ENCODE results near the gene ART3.

Gene ART3

DNA sequence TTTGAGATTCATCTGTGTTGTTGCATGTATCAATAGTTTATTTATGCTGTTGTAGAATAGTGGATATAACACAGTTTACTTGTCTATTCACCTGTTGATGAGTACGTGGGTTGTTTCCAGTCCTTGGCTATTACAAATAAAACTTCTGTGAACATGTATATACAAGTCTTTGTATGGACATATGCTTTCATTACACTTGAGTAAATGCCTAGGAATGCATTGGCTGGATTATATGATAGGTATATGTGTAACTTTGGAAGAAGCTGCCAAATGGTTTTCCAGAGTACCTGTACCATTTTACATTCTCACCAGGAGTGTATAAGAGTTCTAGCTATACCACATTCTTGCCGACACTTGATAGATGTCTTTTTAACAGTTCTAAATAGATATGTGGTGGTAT is 16.5 kb downstream of the ART3 start:
- no peak overlapping the region for H3K4me3 Mint-ChIP-seq
- H3K27ac Mint-ChIP-seq = no peak overlapping the region
- peaks cover 3% of the 10 kb centered on the region for H3K27me3 Mint-ChIP-seq

DNA sequence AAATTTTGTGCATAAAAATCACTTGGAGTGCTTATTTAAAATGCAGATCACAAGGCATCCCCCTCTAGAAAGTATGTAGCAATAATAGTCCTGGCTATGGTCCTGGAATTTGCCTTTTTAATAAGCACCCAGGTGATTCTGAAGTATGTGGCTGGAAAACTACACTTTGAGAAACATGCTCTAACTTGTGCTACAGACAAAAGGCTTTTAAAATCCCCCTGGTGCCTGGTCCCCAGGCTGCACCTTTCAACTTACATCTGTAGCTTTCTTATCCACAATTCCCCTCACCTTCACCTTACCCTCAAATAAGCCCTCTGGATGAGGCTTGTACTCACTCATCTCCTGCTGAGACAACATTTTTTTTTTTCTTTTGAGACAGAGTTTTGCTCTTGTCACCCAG is 21.1 kb downstream of the ART3 start:
- Mint-ChIP-seq H3K4me1 (no peaks in the 10 kb centered on the region), H3K27me3 (peaks cover 5% of the 10 kb centered on the region), H3K27ac (no peak overlapping the region), H3K4me3 (no peak overlapping the region), H3K36me3 (no peaks in the 10 kb centered on the region), H3K9me3 (no peaks in the 10 kb centered on the region)

More for the DNA sequence above, 16.5 kb downstream of the ART3 start:
- Mint-ChIP-seq H3K4me1 (no peaks in the 10 kb centered on the region), H3K9me3 (no peaks in the 10 kb centered on the region), H3K36me3 (no peaks in the 10 kb centered on the region)

DNA sequence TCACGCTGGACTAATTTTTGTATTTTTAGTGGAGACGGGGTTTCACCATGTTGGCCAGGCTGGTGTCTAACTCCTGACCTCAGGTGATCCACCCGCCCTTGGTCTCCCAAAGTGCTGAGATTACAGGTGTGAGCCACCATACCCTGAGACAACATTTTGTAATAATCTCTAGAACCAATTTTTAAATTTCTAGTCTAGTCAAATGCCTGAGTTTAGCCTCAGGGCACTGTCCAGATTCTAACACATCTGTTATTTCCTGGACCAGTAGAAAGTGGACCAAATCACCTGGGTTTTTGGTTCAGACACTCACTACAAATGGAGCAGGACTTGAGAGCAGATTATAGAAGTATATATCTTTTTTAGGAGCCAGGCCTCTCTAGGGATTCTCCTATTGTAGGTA is 21.6 kb downstream of the ART3 start:
- Mint-ChIP-seq H3K27ac (no peak overlapping the region), H3K9me3 (no peaks in the 10 kb centered on the region), H3K27me3 (peaks cover 5% of the 10 kb centered on the region), H3K36me3 (no peaks in the 10 kb centered on the region), H3K4me1 (no peaks in the 10 kb centered on the region), H3K4me3 (no peak overlapping the region)

DNA sequence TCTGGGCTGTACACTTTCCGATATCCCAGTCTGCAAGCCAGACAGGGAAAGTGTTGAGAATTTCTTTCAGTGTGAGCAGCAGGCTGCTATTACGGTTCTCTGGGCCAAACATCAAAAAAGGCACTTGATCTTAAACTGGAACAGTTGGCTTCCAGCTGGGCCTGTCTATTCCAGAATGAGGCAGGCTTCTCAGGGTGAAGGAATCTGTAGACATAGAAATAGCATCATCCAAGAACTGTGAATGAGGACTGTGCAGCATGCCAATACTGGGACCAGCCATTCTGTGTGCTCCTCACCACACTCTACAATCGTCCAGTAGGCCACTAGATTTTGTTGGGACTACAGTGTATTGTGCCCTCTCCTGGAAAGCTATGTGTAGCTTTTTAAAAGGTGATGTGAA is 31.1 kb downstream of the ART3 start:
- Mint-ChIP-seq H3K9me3 (no peaks in the 10 kb centered on the region), H3K4me1 (no peaks in the 10 kb centered on the region), H3K4me3 (no peak overlapping the region), H3K27ac (no peak overlapping the region), H3K27me3 (no peaks in the 10 kb centered on the region), H3K36me3 (no peaks in the 10 kb centered on the region)

DNA sequence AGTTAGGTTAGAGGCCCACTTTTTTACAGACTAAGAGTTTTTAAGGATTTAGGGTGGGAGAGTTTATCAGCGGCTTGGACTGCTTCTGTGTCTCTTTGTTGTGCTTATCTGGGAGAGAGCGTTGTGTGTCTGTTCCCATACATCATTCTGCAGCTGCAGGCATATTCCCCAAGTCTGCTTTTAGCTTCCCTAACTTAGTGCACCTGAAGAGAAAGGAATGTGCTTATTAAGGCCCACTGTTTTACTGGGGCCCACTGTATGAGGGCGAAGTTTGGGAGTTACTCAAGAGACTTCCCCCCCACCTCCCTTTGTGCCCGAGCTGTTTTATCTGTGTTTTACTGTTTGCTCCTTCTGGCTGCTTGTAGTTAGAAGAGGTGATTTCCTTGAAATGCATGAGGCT is 31.9 kb downstream of the ART3 start:
- Mint-ChIP-seq H3K27ac (no peak overlapping the region), H3K9me3 (no peaks in the 10 kb centered on the region), H3K27me3 (no peaks in the 10 kb centered on the region), H3K4me1 (no peaks in the 10 kb centered on the region), H3K4me3 (no peak overlapping the region), H3K36me3 (peaks cover 2% of the 10 kb centered on the region)

DNA sequence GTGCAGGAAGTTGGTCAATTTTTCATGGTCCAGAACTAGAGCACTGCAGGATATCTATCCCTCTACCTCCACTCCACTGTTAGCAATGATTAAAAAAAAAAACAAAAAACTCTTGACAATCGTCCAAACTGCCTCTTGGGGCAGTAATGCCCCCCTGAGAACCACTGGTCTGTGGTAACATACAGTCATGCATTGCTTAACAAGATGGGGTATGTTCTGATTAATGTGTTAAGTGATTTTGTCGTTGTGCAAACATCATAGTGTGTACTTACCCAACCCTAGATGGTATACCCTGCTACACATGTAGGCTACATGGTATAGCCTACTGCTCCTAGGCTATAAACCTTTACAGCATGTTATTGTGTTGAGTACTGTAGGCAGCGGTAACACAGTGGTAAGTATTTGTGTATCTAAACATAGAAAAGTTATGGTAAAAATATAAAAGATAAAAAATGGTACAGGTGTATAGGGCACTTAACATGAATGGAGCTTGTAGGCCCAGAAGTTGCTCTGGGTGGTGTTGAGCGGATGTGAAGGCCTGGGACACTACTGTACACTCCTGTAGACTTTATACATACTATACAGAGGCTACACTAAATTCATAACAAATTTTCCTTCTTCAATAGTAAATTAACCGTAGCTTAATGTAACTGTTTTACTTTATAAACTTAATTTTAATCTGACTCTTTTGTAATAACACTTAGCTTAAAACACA is 34.1 kb downstream of the ART3 start:
- no peak overlapping the region for H3K4me3 Mint-ChIP-seq
- H3K27ac Mint-ChIP-seq = no peak overlapping the region
- H3K4me1 Mint-ChIP-seq = no peaks in the 10 kb centered on the region
- H3K9me3 Mint-ChIP-seq = no peaks in the 10 kb centered on the region
- no peaks in the 10 kb centered on the region for H3K27me3 Mint-ChIP-seq
- H3K36me3 Mint-ChIP-seq = peaks cover 9% of the 10 kb centered on the region

DNA sequence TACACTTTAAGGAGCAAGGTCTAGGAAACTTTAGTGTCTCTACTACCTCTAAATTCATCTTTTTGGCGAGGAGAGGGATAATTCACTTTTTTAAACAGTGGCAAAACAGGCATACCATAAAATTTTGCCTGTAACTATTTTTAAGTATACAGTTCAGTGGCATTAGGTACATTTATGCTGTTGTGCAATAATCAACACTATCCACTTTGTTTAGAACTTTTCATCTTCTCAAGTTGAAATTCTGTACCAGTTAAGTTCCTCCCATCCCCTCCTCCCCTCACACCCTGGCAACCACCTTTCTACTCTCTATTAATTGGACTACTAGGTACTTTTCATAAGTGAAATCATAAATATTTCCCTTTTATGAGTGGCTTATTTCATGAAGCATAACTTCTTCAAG is 42.3 kb downstream of the ART3 start:
- Mint-ChIP-seq H3K27ac (no peak overlapping the region), H3K4me3 (no peak overlapping the region), H3K36me3 (peaks cover 37% of the 10 kb centered on the region), H3K9me3 (peaks cover 6% of the 10 kb centered on the region), H3K27me3 (no peaks in the 10 kb centered on the region), H3K4me1 (no peaks in the 10 kb centered on the region)

DNA sequence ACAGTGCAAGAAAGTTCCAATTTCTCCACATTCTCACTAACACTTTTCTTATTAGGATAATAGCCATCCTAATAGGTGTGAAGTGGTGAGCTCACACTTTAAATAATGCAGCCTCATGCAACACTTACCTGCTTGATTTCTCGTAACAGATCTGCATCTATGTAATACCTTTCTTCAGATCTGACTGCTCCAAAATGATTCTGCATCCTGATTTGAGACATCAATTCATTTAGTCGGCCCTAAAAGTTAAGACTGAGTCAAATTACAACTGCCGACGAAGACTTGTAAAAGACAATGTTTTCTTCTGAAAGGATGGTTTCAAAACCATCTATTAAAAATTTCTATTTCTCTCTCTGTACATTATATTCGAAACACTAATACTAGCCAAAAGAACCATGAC is 43.0 kb downstream of the ART3 start:
- peaks cover 6% of the 10 kb centered on the region for H3K9me3 Mint-ChIP-seq
- no peaks in the 10 kb centered on the region for H3K4me1 Mint-ChIP-seq
- peaks cover 38% of the 10 kb centered on the region for H3K36me3 Mint-ChIP-seq
- H3K4me3 Mint-ChIP-seq = no peak overlapping the region
- H3K27ac Mint-ChIP-seq = no peak overlapping the region
- H3K27me3 Mint-ChIP-seq = no peaks in the 10 kb centered on the region

DNA sequence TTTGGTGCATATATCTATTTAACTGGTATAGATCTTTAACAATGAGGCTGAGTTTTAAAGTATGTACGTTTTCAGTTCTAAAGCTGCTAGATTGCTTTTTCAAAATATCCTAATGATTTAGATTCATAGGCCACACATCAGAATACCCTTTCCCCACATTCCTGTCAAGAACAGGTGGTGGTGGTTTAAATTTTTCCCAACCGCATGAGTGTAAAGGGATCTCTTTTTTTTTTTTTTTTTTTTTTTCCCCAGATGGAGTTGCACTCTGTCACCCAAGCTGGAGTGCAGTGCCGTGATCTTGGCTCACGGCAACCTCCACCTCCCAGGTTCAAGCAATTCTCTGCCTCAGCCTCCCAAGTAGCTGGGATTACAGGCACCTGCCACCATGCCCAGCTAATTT is 45.7 kb downstream of the ART3 start:
- Mint-ChIP-seq H3K36me3 (peaks cover 37% of the 10 kb centered on the region), H3K9me3 (peaks cover 6% of the 10 kb centered on the region), H3K4me1 (no peaks in the 10 kb centered on the region), H3K27me3 (no peaks in the 10 kb centered on the region), H3K4me3 (no peak overlapping the region), H3K27ac (no peak overlapping the region)

DNA sequence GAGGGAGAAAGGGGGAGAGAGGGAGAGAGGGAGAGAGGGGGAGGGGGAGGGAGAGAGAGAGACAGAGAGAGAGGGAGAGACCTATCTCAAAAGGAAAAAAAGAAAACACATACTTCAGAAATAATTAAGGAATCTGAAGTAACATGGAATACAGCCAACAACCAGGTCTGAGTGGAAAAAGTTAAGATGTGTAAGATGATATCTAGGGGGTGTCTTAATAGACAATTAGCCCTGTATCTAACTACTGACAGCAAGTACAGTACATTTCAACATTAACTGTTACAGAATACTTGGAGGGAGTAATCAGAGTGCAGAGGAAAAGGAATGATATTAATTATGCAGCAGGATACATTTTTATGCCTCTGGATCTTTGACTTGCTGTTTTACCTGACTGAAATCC is 51.3 kb downstream of the ART3 start:
- no peak overlapping the region for H3K27ac Mint-ChIP-seq
- H3K36me3 Mint-ChIP-seq = peaks cover 27% of the 10 kb centered on the region
- peaks cover 3% of the 10 kb centered on the region for H3K4me1 Mint-ChIP-seq
- H3K27me3 Mint-ChIP-seq = no peaks in the 10 kb centered on the region
- H3K4me3 Mint-ChIP-seq = no peak overlapping the region
- H3K9me3 Mint-ChIP-seq = no peaks in the 10 kb centered on the region

DNA sequence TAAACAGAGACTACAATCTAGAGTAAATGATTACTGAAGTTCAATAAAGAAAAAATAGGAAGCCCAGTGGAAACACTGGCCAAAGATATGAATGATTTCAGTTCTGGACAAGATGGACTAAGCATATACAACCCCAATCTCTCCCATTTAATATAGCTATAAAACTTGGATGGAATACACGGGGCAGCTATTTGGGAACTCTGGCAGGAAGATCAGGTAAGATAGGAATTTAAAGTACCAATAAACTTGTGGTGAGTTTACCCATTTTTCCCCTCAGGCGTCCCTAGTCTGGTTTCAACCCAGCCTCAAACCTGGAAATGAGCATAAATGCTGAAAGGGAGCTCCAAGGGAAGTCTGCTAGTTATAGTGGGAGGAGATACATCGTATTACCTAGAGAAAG is 53.2 kb downstream of the ART3 start:
- no peaks in the 10 kb centered on the region for H3K9me3 Mint-ChIP-seq
- peaks cover 3% of the 10 kb centered on the region for H3K4me1 Mint-ChIP-seq
- no peak overlapping the region for H3K4me3 Mint-ChIP-seq
- no peak overlapping the region for H3K27ac Mint-ChIP-seq
- H3K36me3 Mint-ChIP-seq = peaks cover 23% of the 10 kb centered on the region
- no peaks in the 10 kb centered on the region for H3K27me3 Mint-ChIP-seq

DNA sequence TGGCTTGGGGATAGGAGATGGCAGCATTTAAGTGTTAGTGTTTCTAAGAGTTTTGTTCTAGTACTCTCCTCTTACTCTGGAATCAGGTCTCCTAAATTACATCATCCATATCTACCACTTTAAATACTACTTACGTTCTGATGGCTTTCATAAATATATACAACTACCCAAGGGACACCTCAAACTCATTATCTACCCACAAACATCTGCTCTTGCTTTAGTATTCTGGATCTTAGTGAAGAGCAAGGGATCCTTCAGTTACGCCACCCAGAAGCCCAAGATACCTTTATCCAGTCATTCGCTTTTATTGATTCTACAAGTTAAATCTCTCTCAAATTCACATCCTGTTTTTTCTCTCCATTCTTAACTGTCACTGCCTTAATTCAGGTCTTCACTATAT is 66.7 kb downstream of the ART3 start:
- Mint-ChIP-seq H3K9me3 (no peaks in the 10 kb centered on the region), H3K27me3 (no peaks in the 10 kb centered on the region), H3K27ac (no peak overlapping the region), H3K4me1 (peaks cover 56% of the 10 kb centered on the region), H3K36me3 (peaks cover 32% of the 10 kb centered on the region), H3K4me3 (no peak overlapping the region)

DNA sequence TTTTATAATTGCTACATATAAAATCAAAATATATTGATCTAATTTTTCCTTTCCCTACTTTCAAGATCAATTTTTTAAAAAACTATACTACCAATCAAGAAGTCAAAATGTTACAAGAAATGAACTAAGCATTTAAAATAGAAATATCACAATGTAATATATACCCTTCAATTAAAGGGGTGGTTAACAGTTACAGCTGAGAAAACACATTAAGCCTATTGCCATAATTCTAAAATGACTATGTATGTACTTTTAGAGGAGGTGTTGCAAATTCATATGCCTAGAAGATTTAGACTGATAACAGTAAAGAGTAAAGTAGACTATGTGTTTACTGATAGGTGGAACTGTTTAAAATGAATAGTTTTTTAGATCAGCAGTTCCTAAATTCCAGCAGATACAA is 70.0 kb downstream of the ART3 start:
- H3K36me3 Mint-ChIP-seq = peaks cover 19% of the 10 kb centered on the region

DNA sequence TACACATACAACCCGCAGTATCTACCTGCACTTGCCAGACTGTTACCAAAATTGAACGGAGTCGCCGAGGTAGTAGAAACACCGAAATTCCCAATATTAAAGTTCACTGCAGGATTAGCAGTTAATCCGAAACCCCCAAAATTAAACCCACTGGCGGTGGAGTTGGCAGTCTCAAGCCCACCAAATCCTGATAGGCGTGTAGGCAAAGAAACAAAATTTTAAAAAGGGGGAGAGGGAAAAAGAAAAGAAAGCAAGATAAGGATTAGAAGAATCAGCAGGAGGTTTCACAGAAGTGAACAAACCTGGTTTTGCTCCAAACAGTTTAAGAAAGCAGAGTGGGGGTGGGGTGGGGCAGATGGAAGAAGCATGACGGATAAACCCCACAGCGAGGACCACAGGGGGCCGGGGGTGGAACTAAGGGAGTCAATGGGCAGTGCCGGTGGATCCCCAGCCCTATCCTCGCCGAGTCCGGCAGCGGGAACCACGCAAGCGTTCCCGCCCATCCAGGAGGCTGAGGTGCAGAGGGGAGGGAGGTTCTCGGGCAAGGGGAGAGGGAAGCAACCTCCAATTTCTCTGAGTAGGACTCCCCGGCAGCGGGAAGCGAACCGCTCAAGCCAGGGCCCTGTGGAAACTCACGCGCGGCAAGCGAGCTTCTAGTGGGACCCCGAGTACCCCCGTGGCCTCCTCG is 73.1 kb downstream of the ART3 start:
- Mint-ChIP-seq H3K36me3 (peaks cover 4% of the 10 kb centered on the region), H3K4me3 (peak overlapping the region; percentile 99), H3K4me1 (peaks cover 52% of the 10 kb centered on the region), H3K9me3 (no peaks in the 10 kb centered on the region), H3K27me3 (no peaks in the 10 kb centered on the region), H3K27ac (peak overlapping the region; percentile 99)

More for the DNA sequence above, 70.0 kb downstream of the ART3 start:
- no peak overlapping the region for H3K4me3 Mint-ChIP-seq
- H3K27ac Mint-ChIP-seq = no peak overlapping the region
- H3K27me3 Mint-ChIP-seq = no peaks in the 10 kb centered on the region
- H3K4me1 Mint-ChIP-seq = peaks cover 62% of the 10 kb centered on the region
- no peaks in the 10 kb centered on the region for H3K9me3 Mint-ChIP-seq

DNA sequence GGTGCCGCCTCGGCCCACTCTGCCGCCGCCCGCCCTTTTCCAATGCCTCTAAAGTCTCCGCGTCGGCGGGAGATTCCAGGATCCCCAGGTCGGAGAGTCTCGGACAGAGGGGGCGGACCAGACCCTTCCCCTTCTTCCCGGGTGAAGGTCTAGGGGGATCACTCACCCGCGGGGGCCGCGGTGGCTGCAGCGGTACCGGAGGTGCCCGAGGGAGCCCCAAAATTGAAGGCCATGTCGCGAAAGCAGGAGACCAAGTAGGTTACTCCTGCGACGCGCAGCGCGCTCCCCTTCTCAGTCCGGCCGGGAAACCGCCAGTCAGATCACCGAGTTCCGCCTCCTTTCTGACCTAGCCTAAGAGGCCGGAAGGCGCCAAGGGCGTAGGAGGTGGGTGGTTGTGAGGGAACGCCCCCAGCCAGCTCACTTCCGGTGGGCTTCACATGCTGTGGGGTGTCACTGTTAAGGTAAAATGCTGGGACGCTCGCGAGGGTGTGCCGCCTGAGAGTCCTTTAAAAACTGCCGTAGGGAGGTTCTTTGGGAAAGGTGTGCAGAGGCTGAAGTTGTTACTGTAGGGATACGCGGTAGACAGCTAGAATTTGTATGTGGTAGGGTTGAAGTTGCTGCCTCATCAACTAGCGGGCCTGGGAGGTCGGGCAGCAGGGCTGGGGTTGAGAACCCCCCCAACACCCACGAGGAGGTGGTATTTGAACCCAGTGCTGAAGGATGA is 73.8 kb downstream of the ART3 start, which contains the start of gene NUP54:
TSS of gene NUP54 (minus strand) at position 256 of the 724 bp plus-strand sequence. CDS start at position 233, 23 bp downstream.
- Mint-ChIP-seq H3K27ac (peak within 1 kb of the TSS; percentile 99), H3K9me3 (no peaks in the 10 kb centered on the region), H3K4me3 (peak within 1 kb of the TSS; percentile 99), H3K27me3 (no peaks in the 10 kb centered on the region), H3K36me3 (no peaks in the 10 kb centered on the region), H3K4me1 (peaks cover 47% of the 10 kb centered on the region)

DNA sequence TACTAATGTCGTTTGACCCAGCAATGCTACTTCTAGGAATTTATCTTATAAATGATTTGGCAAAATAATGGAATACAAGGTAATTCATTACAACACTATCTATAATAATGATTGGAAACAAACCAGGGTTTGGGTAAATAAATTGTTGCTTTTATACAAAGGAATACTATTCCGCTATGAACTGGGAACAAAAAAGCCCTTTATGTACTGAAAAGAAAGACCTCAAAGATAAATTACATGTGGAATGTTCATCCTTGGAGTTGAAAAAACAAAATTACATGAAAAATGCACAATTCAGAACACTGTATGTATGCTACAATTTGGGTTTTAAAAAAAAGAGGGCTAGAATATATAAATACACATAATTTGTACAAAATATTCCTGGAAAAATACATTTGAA is 78.8 kb downstream of the ART3 start:
- H3K27ac Mint-ChIP-seq = no peak overlapping the region
- H3K4me3 Mint-ChIP-seq = no peak overlapping the region
- H3K36me3 Mint-ChIP-seq = no peaks in the 10 kb centered on the region
- H3K9me3 Mint-ChIP-seq = no peaks in the 10 kb centered on the region
- H3K4me1 Mint-ChIP-seq = peaks cover 20% of the 10 kb centered on the region
- H3K27me3 Mint-ChIP-seq = no peaks in the 10 kb centered on the region
